ENCODE data around the gene RTP2.
A peak's percentile ranks its signal among the peaks of the same experiment; 100 is the strongest.

- TF ChIP-seq CTCF (IDR thresholded peaks at IDR 0.05) (peak; percentile 33 to 68 (median 58)), POLR2AphosphoS5 (IDR thresholded peaks at IDR 0.05; ENCODE audit: insufficient read depth in 1 of 2, low read depth in 1 of 2) (peak in 1 of 2 donors; percentile 59), POLR2A (IDR thresholded peaks at IDR 0.05) (no peak)
Measured at GRCh38 chr3:187738331-187739093, 36.2 kb upstream of the RTP2 start.
